Mammary epithelial cell (primary cell): ENCODE results near the gene GATA1.

ENCODE experiments used
- CTCF ChIP-seq, 2 donors: IDR thresholded peaks in 1 of 2; conservative IDR thresholded peaks in 1 of 2; 2 replicates each; pipeline ENCODE4 v1.5.1; 2011 to 2012; ENCODE audit warnings: inconsistent platforms in 2 of 2, low read length in 2 of 2, mild to moderate bottlenecking in 2 of 2, control low read depth in 1 of 2, low read depth in 1 of 2; ENCODE audit not compliant: insufficient read depth in 1 of 2; ENCODE audit errors: extremely low read depth in 1 of 2
- EZH2 ChIP-seq: IDR thresholded peaks from 2 replicates; pipeline ENCODE4 v1.6.1; 2012; ENCODE audit warnings: low read length, inconsistent platforms, borderline replicate concordance

GRCh38 chrX:48806081-48806480, 19.7 kb downstream of the GATA1 start:
- TF ChIP-seq EZH2 (no peak), CTCF (conservative IDR thresholded peaks at IDR 0.05 in 1 of 2, IDR thresholded peaks at IDR 0.05 in 1 of 2; ENCODE audit: extremely low read depth in 1 of 2, insufficient read depth in 1 of 2, low read depth in 1 of 2, low read length in 2 of 2) (peak in 1 of 2 donors; percentile 3)
